PC-3 (cell line): ENCODE measurements around the gene PGBD5.

Experiments
- EZH2 ChIP-seq: fragments of 300-600 bp; sonication (generic); IDR thresholded peaks from one replicate; pipeline ENCODE4 v1.6.1; 2017; ENCODE audit warnings: antibody characterized with exemption, mild to moderate bottlenecking, low read length; ENCODE audit not compliant: unreplicated experiment
- EZH2phosphoT487 ChIP-seq: fragments of 300-600 bp; sonication (generic); IDR thresholded peaks from 2 replicates; pipeline ENCODE4 v1.6.1; 2018; ENCODE audit warnings: mild to moderate bottlenecking, antibody characterized with exemption, low read length, borderline replicate concordance
- TF ChIP-seq, protein P1 (sequence below): fragments of 300-600 bp; sonication (generic); conservative IDR thresholded peaks from 2 replicates; pipeline ENCODE4 v1.5.1; 2017; ENCODE audit warnings: antibody characterized with exemption, low read depth, mild to moderate bottlenecking, low read length

DNA sequence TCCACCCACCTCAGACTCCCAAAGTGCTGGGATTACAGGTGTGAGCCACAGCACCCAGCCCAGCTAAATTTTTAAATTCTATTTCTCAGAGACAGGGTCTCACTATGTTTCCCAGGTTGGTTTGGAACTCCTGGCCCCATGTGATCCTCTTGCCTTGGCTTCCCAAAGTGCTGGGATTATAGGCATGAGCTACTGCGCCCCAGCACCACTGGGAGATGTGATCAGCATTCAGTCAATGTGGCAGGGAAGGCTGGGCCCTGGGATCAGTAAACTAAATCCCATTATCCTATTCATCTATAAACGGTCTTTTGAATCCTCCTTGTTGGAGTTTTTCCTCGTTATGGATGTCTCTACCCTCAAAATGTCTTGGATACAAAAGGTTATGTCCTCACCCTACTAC lies 113.5 kb downstream of the PGBD5 start:
- TF ChIP-seq, protein P1, sequence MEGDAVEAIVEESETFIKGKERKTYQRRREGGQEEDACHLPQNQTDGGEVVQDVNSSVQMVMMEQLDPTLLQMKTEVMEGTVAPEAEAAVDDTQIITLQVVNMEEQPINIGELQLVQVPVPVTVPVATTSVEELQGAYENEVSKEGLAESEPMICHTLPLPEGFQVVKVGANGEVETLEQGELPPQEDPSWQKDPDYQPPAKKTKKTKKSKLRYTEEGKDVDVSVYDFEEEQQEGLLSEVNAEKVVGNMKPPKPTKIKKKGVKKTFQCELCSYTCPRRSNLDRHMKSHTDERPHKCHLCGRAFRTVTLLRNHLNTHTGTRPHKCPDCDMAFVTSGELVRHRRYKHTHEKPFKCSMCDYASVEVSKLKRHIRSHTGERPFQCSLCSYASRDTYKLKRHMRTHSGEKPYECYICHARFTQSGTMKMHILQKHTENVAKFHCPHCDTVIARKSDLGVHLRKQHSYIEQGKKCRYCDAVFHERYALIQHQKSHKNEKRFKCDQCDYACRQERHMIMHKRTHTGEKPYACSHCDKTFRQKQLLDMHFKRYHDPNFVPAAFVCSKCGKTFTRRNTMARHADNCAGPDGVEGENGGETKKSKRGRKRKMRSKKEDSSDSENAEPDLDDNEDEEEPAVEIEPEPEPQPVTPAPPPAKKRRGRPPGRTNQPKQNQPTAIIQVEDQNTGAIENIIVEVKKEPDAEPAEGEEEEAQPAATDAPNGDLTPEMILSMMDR: no peak
- TF ChIP-seq EZH2: no peak
- no peak for TF ChIP-seq EZH2phosphoT487
